ENCODE measurements around the gene ADGRG1.

The ADGRG1 gene

GRCh38 chr16:57630931-57631845, 2.8 kb downstream of the ADGRG1 start:
- FAIRE-seq (no peak), DNase-seq (ENCODE audit: insufficient read length, low spot score) (no peak)
- TF ChIP-seq CTCF (IDR thresholded peaks at IDR 0.05; ENCODE audit: insufficient read depth, missing control alignments) = no peak

GRCh38 chr16:57632568-57632967, 4.1 kb downstream of the ADGRG1 start:
- TF ChIP-seq CTCF (IDR thresholded peaks at IDR 0.05; ENCODE audit: insufficient read depth, missing control alignments) = no peak
- no peak for FAIRE-seq

GRCh38 chr16:57633383-57634064, 5.1 kb downstream of the ADGRG1 start:
- FAIRE-seq = no peak
- no peak for TF ChIP-seq CTCF (IDR thresholded peaks at IDR 0.05; ENCODE audit: insufficient read depth, missing control alignments)
- no peak for DNase-seq (ENCODE audit: insufficient read length, low spot score)

More at GRCh38 chr16:57632568-57632967, 4.1 kb downstream of the ADGRG1 start:
- DNase-seq (ENCODE audit: insufficient read length, low spot score) = no peak

GRCh38 chr16:57634171-57634570, 5.7 kb downstream of the ADGRG1 start:
- TF ChIP-seq CTCF (IDR thresholded peaks at IDR 0.05; ENCODE audit: insufficient read depth, missing control alignments) = no peak
- FAIRE-seq = no peak
- no peak for DNase-seq (ENCODE audit: insufficient read length, low spot score)

DNA sequence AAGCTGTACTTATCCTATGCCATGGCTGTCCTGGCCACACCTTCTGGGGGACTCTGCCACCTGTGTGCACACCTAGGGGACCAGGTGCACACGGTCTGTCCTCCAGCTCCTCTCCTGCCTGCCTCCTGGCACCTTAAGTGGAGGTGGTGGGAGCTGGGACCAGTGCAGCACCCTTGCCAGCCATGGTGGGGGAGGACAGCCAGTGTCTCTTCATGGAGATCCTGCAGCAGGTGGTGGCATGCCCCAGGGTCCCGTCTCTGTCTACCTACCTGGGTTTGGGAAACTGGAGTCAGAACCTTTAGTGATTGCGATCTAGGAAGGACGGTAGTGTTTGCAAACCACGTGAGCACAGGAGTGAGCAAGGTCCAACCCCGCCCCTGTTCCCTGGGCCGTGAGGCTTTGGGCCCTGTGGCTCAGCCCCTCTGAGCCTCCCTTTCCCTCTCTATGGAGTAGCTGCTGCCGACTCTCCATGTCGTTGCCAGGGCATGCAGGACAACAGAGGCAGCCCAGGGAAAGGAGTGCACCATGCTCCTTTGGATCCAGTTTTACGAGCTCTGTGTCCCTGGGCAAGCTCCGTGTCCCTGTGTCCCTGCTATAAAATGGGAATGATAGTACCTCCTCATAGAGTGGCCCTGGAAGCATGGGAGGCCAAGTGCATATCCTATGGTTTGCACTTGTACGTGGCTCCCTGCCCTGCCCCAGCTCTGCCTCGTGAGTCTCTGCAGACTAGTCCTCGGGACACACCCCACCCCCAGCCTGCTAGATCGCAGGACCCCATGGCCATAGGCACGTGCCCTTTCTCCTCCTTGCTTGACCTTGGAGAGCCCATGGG, 7.1 kb downstream of the ADGRG1 start:
- no peak for TF ChIP-seq CTCF (IDR thresholded peaks at IDR 0.05; ENCODE audit: insufficient read depth, missing control alignments)
- FAIRE-seq (no peak), DNase-seq (ENCODE audit: insufficient read length, low spot score) (no peak)

DNA sequence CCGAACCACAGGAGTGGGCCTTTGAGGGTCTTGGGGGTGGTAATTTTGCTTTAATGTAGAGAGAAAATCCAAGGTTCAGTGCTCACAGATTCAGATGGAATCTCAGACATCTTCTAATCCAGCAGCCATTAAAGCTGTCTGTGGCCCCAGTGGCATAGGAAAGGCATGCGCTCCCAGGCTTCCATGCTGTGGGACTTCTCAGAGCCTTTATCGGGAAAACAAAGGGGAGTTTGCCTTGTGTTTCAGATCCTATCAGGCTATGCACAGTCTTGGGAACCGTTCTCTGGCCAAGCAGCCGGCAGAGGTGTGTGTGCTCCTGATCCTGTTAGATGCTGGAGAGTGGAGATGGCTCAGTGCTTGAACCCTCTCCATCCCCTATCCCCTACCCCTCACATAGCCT, 7.8 kb downstream of the ADGRG1 start:
- no peak for FAIRE-seq
- TF ChIP-seq CTCF (IDR thresholded peaks at IDR 0.05; ENCODE audit: insufficient read depth, missing control alignments) = no peak
- DNase-seq (ENCODE audit: insufficient read length, low spot score) = no peak

Data from D721Med (cell line).